IMR-90 (cell line): ENCODE results near the gene MRPL48. TPM values are rescaled to one million over a fixed set of nuclear protein-coding genes. Genes with fewer than 3 reads are reported as not detected.

Experiments
- ATAC-seq: fragments of 200-7000 bp; cut with Tn5 transposase; 2 replicates; pipeline ENCODE4 v1.9.1; 2020; ENCODE audit warnings: low read depth, mild to moderate bottlenecking, moderate library complexity
- BruUV-seq: library from RNA; stranded (reverse); fragments of 400-500 nt; replicated peaks from 2 replicates; lab custom pipeline; 2021; lab: Mats Ljungman, UMichigan
- CTCF ChIA-PET: fragments of 300-600 bp; formaldehyde crosslinking; extraction: SDS; loops from one replicate; lab custom pipeline; 2021; ENCODE audit warnings: antibody characterized with exemption; lab: Yijun Ruan, JAX
- POLR2A ChIA-PET: fragments of 300-600 bp; sonication (Branson Sonifier 250); formaldehyde crosslinking; loops from one replicate; lab custom pipeline; 2022; ENCODE audit warnings: antibody characterized with exemption; ENCODE audit not compliant: unreplicated experiment; lab: Charles Lee
- DNase-seq: peaks from one replicate; pipeline ENCODE4 v3.0.0; 2013
- H2AFZ ChIP-seq: replicated peaks from 2 replicates; pipeline ENCODE3; 2013; ENCODE audit warnings: low read length, mild to moderate bottlenecking; ENCODE audit not compliant: poor library complexity
- H2AK5ac ChIP-seq: 2 replicates; pipeline ENCODE4 v1.6.1; 2013; ENCODE audit warnings: low read depth, low read length, inconsistent platforms
- H2AK9ac ChIP-seq: replicated peaks from 2 replicates; pipeline ENCODE3; 2013; ENCODE audit warnings: mild to moderate bottlenecking, low read depth, low read length, moderate library complexity; ENCODE audit not compliant: poor library complexity
- H2BK120ac ChIP-seq: 2 replicates; pipeline ENCODE4 v1.6.1; 2013; ENCODE audit warnings: low read depth, low read length, inconsistent platforms
- H2BK15ac ChIP-seq: 3 replicates; pipeline ENCODE4 v1.6.1; 2013; ENCODE audit warnings: low read depth, low read length, inconsistent platforms
- H2BK20ac ChIP-seq: 2 replicates; pipeline ENCODE4 v1.6.1; 2013; ENCODE audit warnings: low read depth, mild to moderate bottlenecking, inconsistent platforms, low read length, moderate library complexity
- H2BK5ac ChIP-seq: 2 replicates; pipeline ENCODE4 v1.6.1; 2013; ENCODE audit warnings: mild to moderate bottlenecking, low read depth, low read length, inconsistent platforms; ENCODE audit not compliant: poor library complexity, severe bottlenecking
- H3K14ac ChIP-seq: replicated peaks from 2 replicates; pipeline ENCODE4 v1.6.1; 2013; ENCODE audit warnings: low read depth, low read length, inconsistent platforms
- H3K18ac ChIP-seq: 2 replicates; pipeline ENCODE4 v1.6.1; 2013; ENCODE audit warnings: low read depth, low read length, control low read depth
- H3K23ac ChIP-seq: 2 replicates; pipeline ENCODE4 v1.6.1; 2013; ENCODE audit warnings: low read depth, low read length, inconsistent platforms
- H3K27ac ChIP-seq: 2 replicates; pipeline ENCODE4 v1.5.1; 2013; ENCODE audit warnings: mild to moderate bottlenecking, control low read depth, low read length; ENCODE audit not compliant: insufficient read depth
- H3K27me3 ChIP-seq: 2 replicates; pipeline ENCODE4 v1.6.1; 2013; ENCODE audit warnings: low read length; ENCODE audit not compliant: control insufficient read depth, insufficient read depth
- H3K36me3 ChIP-seq: 2 replicates; pipeline ENCODE4 v1.6.1; 2013; ENCODE audit warnings: low read length, mixed read lengths; ENCODE audit not compliant: control insufficient read depth, insufficient read depth
- H3K4ac ChIP-seq: 2 replicates; pipeline ENCODE4 v1.6.1; 2013; ENCODE audit warnings: low read depth, low read length, inconsistent platforms
- H3K4me1 ChIP-seq: 2 replicates; pipeline ENCODE4 v1.6.1; 2013; ENCODE audit warnings: low read length, mixed read lengths; ENCODE audit not compliant: control insufficient read depth, insufficient read depth
- H3K4me2 ChIP-seq: 2 replicates; pipeline ENCODE4 v1.6.1; 2013; ENCODE audit warnings: low read depth, mild to moderate bottlenecking, control low read depth, low read length, moderate library complexity
- H3K4me3 ChIP-seq: 2 replicates; pipeline ENCODE4 v1.5.1; 2013; ENCODE audit warnings: low read depth, mild to moderate bottlenecking, control low read depth, low read length, moderate library complexity; ENCODE audit not compliant: insufficient read depth
- H3K56ac ChIP-seq: 2 replicates; pipeline ENCODE4 v1.6.1; 2013; ENCODE audit warnings: low read length, inconsistent platforms; ENCODE audit not compliant: insufficient read depth; ENCODE audit errors: extremely low read depth
- H3K79me1 ChIP-seq, 2 experiments: 2 replicates each; pipeline ENCODE4 v1.6.1; 2013; ENCODE audit warnings: low read length in 2 of 2, inconsistent platforms in 1 of 2, low read depth in 1 of 2
- H3K9ac ChIP-seq: 2 replicates; pipeline ENCODE4 v1.6.1; 2013; ENCODE audit warnings: low read depth, low read length, control low read depth
- H3K9me1 ChIP-seq: 2 replicates; pipeline ENCODE4 v1.6.1; 2013; ENCODE audit warnings: low read length, inconsistent platforms; ENCODE audit not compliant: insufficient read depth
- H3K9me3 ChIP-seq: 2 replicates; pipeline ENCODE4 v1.6.1; 2013; ENCODE audit warnings: low read length; ENCODE audit not compliant: control insufficient read depth, insufficient read depth
- H4K20me1 ChIP-seq: 2 replicates; pipeline ENCODE4 v1.6.1; 2013; ENCODE audit warnings: low read length, inconsistent platforms; ENCODE audit not compliant: insufficient read depth
- H4K5ac ChIP-seq: 2 replicates; pipeline ENCODE4 v1.6.1; 2013; ENCODE audit warnings: mild to moderate bottlenecking, low read depth, low read length, control low read depth
- H4K8ac ChIP-seq, 2 experiments: 2 replicates each; pipeline ENCODE4 v1.6.1; 2013; ENCODE audit warnings: low read depth in 2 of 2, low read length in 2 of 2, control low read depth in 1 of 2, inconsistent platforms in 1 of 2
- H4K91ac ChIP-seq: 2 replicates; pipeline ENCODE4 v1.6.1; 2013; ENCODE audit warnings: low read depth, low read length, inconsistent platforms; ENCODE audit not compliant: insufficient read depth
- BHLHE40 ChIP-seq: fragments of 150-350 bp; IDR thresholded peaks from 2 replicates; pipeline ENCODE4 v1.6.1; 2016; ENCODE audit warnings: mild to moderate bottlenecking, low read depth, low read length
- CEBPB ChIP-seq: IDR thresholded peaks from 2 replicates; pipeline ENCODE4 v1.6.1; 2012; ENCODE audit warnings: low read depth, low read length, improper control_type of control experiment
- CHD1 ChIP-seq: IDR thresholded peaks from 2 replicates; pipeline ENCODE4 v1.6.1; 2012; ENCODE audit warnings: low read depth, low read length, improper control_type of control experiment
- CTCF ChIP-seq: conservative IDR thresholded peaks from 2 replicates; pipeline ENCODE4 v1.5.1; 2012; ENCODE audit warnings: mild to moderate bottlenecking, low read depth, low read length, improper control_type of control experiment
- ELK1 ChIP-seq: fragments of 150-350 bp; IDR thresholded peaks from 2 replicates; pipeline ENCODE4 v1.6.1; 2016; ENCODE audit warnings: low read depth, mild to moderate bottlenecking, low read length, moderate library complexity, borderline replicate concordance
- FOS ChIP-seq: fragments of 150-350 bp; IDR thresholded peaks from 2 replicates; pipeline ENCODE4 v1.6.1; 2016; ENCODE audit warnings: low read depth, low read length
- MAFK ChIP-seq: IDR thresholded peaks from 2 replicates; pipeline ENCODE4 v1.6.1; 2012; ENCODE audit warnings: low read depth, low read length, improper control_type of control experiment
- MAZ ChIP-seq: IDR thresholded peaks from 2 replicates; pipeline ENCODE4 v1.6.1; 2012; ENCODE audit warnings: low read depth, mild to moderate bottlenecking, low read length, improper control_type of control experiment, moderate library complexity, borderline replicate concordance
- MXI1 ChIP-seq: IDR thresholded peaks from 2 replicates; pipeline ENCODE4 v1.6.1; 2012; ENCODE audit warnings: low read depth, mild to moderate bottlenecking, low read length, moderate library complexity, borderline replicate concordance
- NFE2L2 ChIP-seq: fragments of 150-350 bp; IDR thresholded peaks from 2 replicates; pipeline ENCODE4 v1.6.1; 2016; ENCODE audit warnings: low read depth, mild to moderate bottlenecking, low read length
- POLR2A ChIP-seq: IDR thresholded peaks from 2 replicates; pipeline ENCODE4 v1.6.1; 2012; ENCODE audit warnings: mild to moderate bottlenecking, low read depth, low read length
- RAD21 ChIP-seq: IDR thresholded peaks from 2 replicates; pipeline ENCODE4 v1.6.1; 2012; ENCODE audit warnings: low read length, improper control_type of control experiment
- RCOR1 ChIP-seq: IDR thresholded peaks from 2 replicates; pipeline ENCODE4 v1.6.1; 2012; ENCODE audit warnings: mild to moderate bottlenecking, low read length, improper control_type of control experiment; ENCODE audit not compliant: insufficient replicate concordance
- RFX5 ChIP-seq: IDR thresholded peaks from 2 replicates; pipeline ENCODE4 v1.8.0; 2012; ENCODE audit warnings: low read depth, mild to moderate bottlenecking, low read length, moderate library complexity
- SMC3 ChIP-seq: fragments of 150-350 bp; IDR thresholded peaks from 2 replicates; pipeline ENCODE4 v1.6.1; 2016; ENCODE audit warnings: low read depth, mild to moderate bottlenecking, antibody characterized with exemption, low read length, moderate library complexity
- USF2 ChIP-seq: fragments of 150-350 bp; IDR thresholded peaks from 2 replicates; pipeline ENCODE4 v1.6.1; 2017; ENCODE audit warnings: mild to moderate bottlenecking, antibody characterized with exemption, low read length, low read depth
- WGBS, 2 experiments: methylation state at CpG; one replicate each; pipeline versions ENCODE4 v1.1.5 to v1.1.7; 2013; ENCODE audit warnings: missing lambda C conversion rate in 2 of 2; ENCODE audit not compliant: insufficient read length in 1 of 2; ENCODE audit errors: extremely low coverage in 2 of 2; 5-methylcytosine and 5-hydroxymethylcytosine counted together
- dilution Hi-C: fragments of 300-500 bp; cut with HindIII; formaldehyde crosslinking; loops from one replicate; pipeline ENCODE4 v1.14.3; 2018; ENCODE audit warnings: low sequenced_read_pairs; ENCODE audit not compliant: unreplicated experiment
- in situ Hi-C: fragments of 300-500 bp; cut with MboI; formaldehyde crosslinking; loops from 3 replicates; pipeline ENCODE4 v1.14.3; 2019; ENCODE audit warnings: low sequenced_read_pairs, inconsistent platforms, mixed read lengths
- intact Hi-C: fragments of 100-400 bp; cut with micrococcal nuclease; formaldehyde crosslinking; loops from 2 replicates; pipeline ENCODE4 v1.10.0; 2022
- polyA plus RNA-seq, 3 experiments: library from polyadenylated mRNA; depleted of rRNA; stranded (reverse); fragments of >200 nt; gene quantifications; 2 replicates each; pipeline ENCODE4 v1.2.3, GENCODE V29; 2012; ENCODE audit warnings: low replicate concordance in 1 of 3
- total RNA-seq: library from RNA; depleted of rRNA; stranded (reverse); fragments of >200 nt; gene quantifications from 2 replicates; pipeline ENCODE4 v1.2.3, GENCODE V29; 2012

MRPL48 gene
- total and polyA plus RNA-seq, 2 of the 4 experiments (the other 2 are of a cell fraction) = 24.0 to 29.4 TPM

- H3K9me1 ChIP-seq = peaks cover 19% of the 10 kb centered on the region
- DNase-seq = no peak
- no peak overlapping the region for H3K9ac ChIP-seq
- TF ChIP-seq SMC3 (no peak), FOS (no peak), RFX5 (no peak), RAD21 (no peak), CHD1 (no peak), POLR2A (no peak), BHLHE40 (no peak), CEBPB (no peak), NFE2L2 (no peak), CTCF (no peak), ELK1 (no peak), USF2 (no peak), MXI1 (no peak), MAZ (no peak), RCOR1 (no peak), MAFK (no peak)
- H4K91ac ChIP-seq = no peak overlapping the region
- H3K36me3 ChIP-seq = peaks cover 4% of the 10 kb centered on the region
- no peak overlapping the region for H4K8ac ChIP-seq
- H3K14ac ChIP-seq = no peak overlapping the region
- ChIA-PET POLR2A (interaction anchor here (0.6 kb wide), 1 partner anchor 142 kb away, joined by 4 read pairs; no protein-coding TSS in a partner anchor), CTCF (no interaction called here)
- H2BK120ac ChIP-seq = no peak overlapping the region
- no peak overlapping the region for H3K18ac ChIP-seq
- no peak overlapping the region for H2AFZ ChIP-seq
- H2BK5ac ChIP-seq = no peak overlapping the region
- H3K79me1 ChIP-seq = peaks cover 7 to 71% of the 10 kb centered on the region in 2 experiments; a peak in 3 of 4 replicates
- H2BK20ac ChIP-seq = no peak overlapping the region
- dilution Hi-C loops (no loop called here), in situ Hi-C loops (no loop called here), intact Hi-C loops (no loop called here)
- H3K56ac ChIP-seq = no peak overlapping the region
- H4K20me1 ChIP-seq = peaks cover 96% of the 10 kb centered on the region
- no peak overlapping the region for H3K23ac ChIP-seq
- no peaks in the 10 kb centered on the region for H3K27me3 ChIP-seq
- no TSS peak for BruUV-seq
- H3K4me3 ChIP-seq = no peak overlapping the region
- H3K4ac ChIP-seq = no peak overlapping the region
- no peak overlapping the region for H3K27ac ChIP-seq
- H3K9me3 ChIP-seq = no peaks in the 10 kb centered on the region
- H4K5ac ChIP-seq = no peak overlapping the region
- no peak overlapping the region for H2BK15ac ChIP-seq
- no CpG with 5 or more reads among the region's 1 CpG for WGBS, 2 experiments
- H2AK9ac ChIP-seq = no peak overlapping the region
- ATAC-seq = no peak
- no peak overlapping the region for H2AK5ac ChIP-seq
- no peak overlapping the region for H3K4me2 ChIP-seq
- H3K4me1 ChIP-seq = no peaks in the 10 kb centered on the region
Observed at GRCh38 chr11:73753938-73754337, 33.7 kb upstream of the MRPL48 start.
